ENCODE measurements around the gene ORM1.
A peak's percentile ranks its signal among the peaks of the same experiment; 100 is the strongest.

The ORM1 gene

GRCh38 chr9:114303977-114304376, 18.9 kb upstream of the ORM1 start:
- in situ Hi-C loops (cut with MboI; ENCODE audit: low sequenced_read_pairs): no loop called here
- Histone ChIP-seq H3K4me1 (peaks cover 3% of the 10 kb centered on the region; the same call in 1 of the 2 replicates), H3K36me3 (replicated peaks) (peaks cover 12% of the 10 kb centered on the region), H3K27me3 (ENCODE audit: low read depth) (no peaks in the 10 kb centered on the region), H3K4me3 (no peak overlapping the region), H3K9me3 (no peaks in the 10 kb centered on the region)
- DNase-seq (ENCODE audit: low spot score in 2 of 2): no peak

GRCh38 chr9:114304416-114305188, 18.3 kb upstream of the ORM1 start:
- Histone ChIP-seq H3K4me1 (peaks cover 3% of the 10 kb centered on the region; the same call in 1 of the 2 replicates), H3K36me3 (replicated peaks) (peaks cover 12% of the 10 kb centered on the region), H3K4me3 (no peak overlapping the region), H3K27me3 (ENCODE audit: low read depth) (no peaks in the 10 kb centered on the region), H3K9me3 (no peaks in the 10 kb centered on the region)
- DNase-seq (ENCODE audit: low spot score in 2 of 2): no peak
- in situ Hi-C loops (cut with MboI; ENCODE audit: low sequenced_read_pairs): no loop called here

GRCh38 chr9:114307899-114308267, 15.0 kb upstream of the ORM1 start:
- H3K4me1 ChIP-seq: peaks cover 3% of the 10 kb centered on the region; the same call in 1 of the 2 replicates
- H3K36me3 ChIP-seq (replicated peaks): peaks cover 11% of the 10 kb centered on the region; the same call in 1 of the 2 replicates
- DNase-seq (ENCODE audit: low spot score in 2 of 2): no peak
- H3K27me3 ChIP-seq (ENCODE audit: low read depth): no peaks in the 10 kb centered on the region
- H3K4me3 ChIP-seq: no peak overlapping the region
- in situ Hi-C loops (cut with MboI; ENCODE audit: low sequenced_read_pairs): no loop called here
- no peaks in the 10 kb centered on the region for H3K9me3 ChIP-seq

- no peaks in the 10 kb centered on the region for H3K9me3 ChIP-seq
- in situ Hi-C loops (cut with MboI; ENCODE audit: low sequenced_read_pairs): no loop called here
These were observed 14.4 kb upstream of the ORM1 start for GRCh38 chr9:114308361-114308950.

GRCh38 chr9:114309096-114309495, 13.8 kb upstream of the ORM1 start:
- peaks cover 3% of the 10 kb centered on the region; the same call in 1 of the 2 replicates for H3K4me1 ChIP-seq
- peaks cover 11% of the 10 kb centered on the region; the same call in 1 of the 2 replicates for H3K36me3 ChIP-seq (replicated peaks)
- H3K4me3 ChIP-seq: no peak overlapping the region
- H3K9me3 ChIP-seq: no peaks in the 10 kb centered on the region
- H3K27me3 ChIP-seq (ENCODE audit: low read depth): no peaks in the 10 kb centered on the region
- DNase-seq (ENCODE audit: low spot score in 2 of 2): peak in 1 of 2 experiments; percentile 3
- in situ Hi-C loops (cut with MboI; ENCODE audit: low sequenced_read_pairs): no loop called here

More at GRCh38 chr9:114308361-114308950, 14.4 kb upstream of the ORM1 start:
- Histone ChIP-seq H3K27me3 (ENCODE audit: low read depth) (no peaks in the 10 kb centered on the region), H3K4me3 (no peak overlapping the region), H3K36me3 (replicated peaks) (peaks cover 11% of the 10 kb centered on the region; the same call in 1 of the 2 replicates), H3K4me1 (peaks cover 3% of the 10 kb centered on the region; the same call in 1 of the 2 replicates)
- peak in 1 of 2 experiments; percentile 5 for DNase-seq (ENCODE audit: low spot score in 2 of 2)

- no peaks in the 10 kb centered on the region for H3K27me3 ChIP-seq (ENCODE audit: low read depth)
- peaks cover 11% of the 10 kb centered on the region; the same call in 1 of the 2 replicates for H3K36me3 ChIP-seq (replicated peaks)
These were observed 12.1 kb upstream of the ORM1 start for GRCh38 chr9:114310471-114311450.

GRCh38 chr9:114311571-114312512, 11.1 kb upstream of the ORM1 start:
- no peak overlapping the region for H3K4me3 ChIP-seq
- peaks cover 10% of the 10 kb centered on the region; the same call in 1 of the 2 replicates for H3K36me3 ChIP-seq (replicated peaks)
- DNase-seq (ENCODE audit: low spot score in 2 of 2): peak in 1 of 2 experiments; percentile 2
- H3K27me3 ChIP-seq (ENCODE audit: low read depth): no peaks in the 10 kb centered on the region
- H3K4me1 ChIP-seq: no peaks in the 10 kb centered on the region
- in situ Hi-C loops (cut with MboI; ENCODE audit: low sequenced_read_pairs): no loop called here
- H3K9me3 ChIP-seq: no peaks in the 10 kb centered on the region

More at GRCh38 chr9:114310471-114311450, 12.1 kb upstream of the ORM1 start:
- no peaks in the 10 kb centered on the region for H3K9me3 ChIP-seq
- in situ Hi-C loops (cut with MboI; ENCODE audit: low sequenced_read_pairs): no loop called here
- no peak overlapping the region for H3K4me3 ChIP-seq
- DNase-seq (ENCODE audit: low spot score in 2 of 2): peak in 1 of 2 experiments; percentile 2
- H3K4me1 ChIP-seq: no peaks in the 10 kb centered on the region

- Histone ChIP-seq H3K27me3 (ENCODE audit: low read depth) (no peaks in the 10 kb centered on the region), H3K9me3 (no peaks in the 10 kb centered on the region), H3K4me1 (no peaks in the 10 kb centered on the region), H3K36me3 (replicated peaks) (peaks cover 6% of the 10 kb centered on the region; the same call in 1 of the 2 replicates), H3K4me3 (no peak overlapping the region)
- peak in 1 of 2 experiments; percentile 6 for DNase-seq (ENCODE audit: low spot score in 2 of 2)
- in situ Hi-C loops (cut with MboI; ENCODE audit: low sequenced_read_pairs): no loop called here
These were observed 10.4 kb upstream of the ORM1 start for GRCh38 chr9:114312513-114312875.

- peaks cover 6% of the 10 kb centered on the region; the same call in 1 of the 2 replicates for H3K36me3 ChIP-seq (replicated peaks)
- in situ Hi-C loops (cut with MboI; ENCODE audit: low sequenced_read_pairs): no loop called here
These were observed 9.7 kb upstream of the ORM1 start for GRCh38 chr9:114313186-114313585.

GRCh38 chr9:114314256-114314867, 8.5 kb upstream of the ORM1 start:
- Histone ChIP-seq H3K4me3 (no peak overlapping the region), H3K9me3 (no peaks in the 10 kb centered on the region), H3K27me3 (ENCODE audit: low read depth) (no peaks in the 10 kb centered on the region), H3K4me1 (peaks cover 2% of the 10 kb centered on the region; the same call in 1 of the 2 replicates), H3K36me3 (replicated peaks) (peaks cover 6% of the 10 kb centered on the region; the same call in 1 of the 2 replicates)
- in situ Hi-C loops (cut with MboI; ENCODE audit: low sequenced_read_pairs): no loop called here
- peak in 1 of 2 experiments; percentile 3 for DNase-seq (ENCODE audit: low spot score in 2 of 2)

More at GRCh38 chr9:114313186-114313585, 9.7 kb upstream of the ORM1 start:
- Histone ChIP-seq H3K4me1 (peaks cover 2% of the 10 kb centered on the region; the same call in 1 of the 2 replicates), H3K4me3 (no peak overlapping the region), H3K9me3 (no peaks in the 10 kb centered on the region), H3K27me3 (ENCODE audit: low read depth) (no peaks in the 10 kb centered on the region)
- no peak for DNase-seq (ENCODE audit: low spot score in 2 of 2)

- peaks cover 2% of the 10 kb centered on the region; the same call in 1 of the 2 replicates for H3K4me1 ChIP-seq
- H3K27me3 ChIP-seq (ENCODE audit: low read depth): no peaks in the 10 kb centered on the region
- in situ Hi-C loops (cut with MboI; ENCODE audit: low sequenced_read_pairs): no loop called here
- no peaks in the 10 kb centered on the region for H3K9me3 ChIP-seq
- H3K4me3 ChIP-seq: no peak overlapping the region
- H3K36me3 ChIP-seq (replicated peaks): peaks cover 6% of the 10 kb centered on the region; the same call in 1 of the 2 replicates
- peak in 1 of 2 experiments; percentile 6 for DNase-seq (ENCODE audit: low spot score in 2 of 2)
These were observed 7.8 kb upstream of the ORM1 start for GRCh38 chr9:114314881-114315722.
